Measurements from ENCODE around the gene PDIA2.

The PDIA2 gene

DNA sequence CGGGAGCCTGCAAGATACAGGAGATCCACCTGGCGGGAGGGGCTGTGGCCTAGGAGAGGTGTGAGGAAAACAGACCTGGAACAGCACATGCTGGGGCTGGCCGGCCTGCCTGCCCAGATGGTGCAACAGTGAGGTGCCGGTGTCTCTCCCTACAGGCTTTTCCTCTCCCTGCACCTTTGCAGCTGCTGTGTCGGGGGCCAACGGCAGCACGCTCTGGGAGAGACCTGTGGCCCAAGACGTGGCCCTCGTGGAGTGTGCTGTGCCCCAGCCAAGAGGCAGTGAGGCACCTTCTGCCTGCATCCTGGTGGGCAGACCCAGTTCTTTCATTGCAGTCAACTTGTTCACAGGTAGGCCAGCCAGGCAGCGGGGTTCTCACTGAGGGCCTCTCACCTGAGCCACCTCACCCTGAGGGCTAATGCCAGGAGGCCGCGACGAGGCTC is 23.1 kb upstream of the PDIA2 start:
- TF ChIP-seq ZNF8 (CRISPR knock-in tag; IDR thresholded peaks at IDR 0.05), result no peak
- TF ChIP-seq POU6F1 (CRISPR knock-in tag; IDR thresholded peaks at IDR 0.05; ENCODE audit: borderline replicate concordance, low read depth), result no peak
- no peak for TF ChIP-seq ARNTL (CRISPR knock-in tag; IDR thresholded peaks at IDR 0.05; ENCODE audit: borderline replicate concordance, low read depth)
- TF ChIP-seq TOX (CRISPR knock-in tag; IDR thresholded peaks at IDR 0.05; ENCODE audit: borderline replicate concordance), result no peak
- TF ChIP-seq ZFP3 (CRISPR knock-in tag; IDR thresholded peaks at IDR 0.05), result no peak
- TF ChIP-seq, protein P1, sequence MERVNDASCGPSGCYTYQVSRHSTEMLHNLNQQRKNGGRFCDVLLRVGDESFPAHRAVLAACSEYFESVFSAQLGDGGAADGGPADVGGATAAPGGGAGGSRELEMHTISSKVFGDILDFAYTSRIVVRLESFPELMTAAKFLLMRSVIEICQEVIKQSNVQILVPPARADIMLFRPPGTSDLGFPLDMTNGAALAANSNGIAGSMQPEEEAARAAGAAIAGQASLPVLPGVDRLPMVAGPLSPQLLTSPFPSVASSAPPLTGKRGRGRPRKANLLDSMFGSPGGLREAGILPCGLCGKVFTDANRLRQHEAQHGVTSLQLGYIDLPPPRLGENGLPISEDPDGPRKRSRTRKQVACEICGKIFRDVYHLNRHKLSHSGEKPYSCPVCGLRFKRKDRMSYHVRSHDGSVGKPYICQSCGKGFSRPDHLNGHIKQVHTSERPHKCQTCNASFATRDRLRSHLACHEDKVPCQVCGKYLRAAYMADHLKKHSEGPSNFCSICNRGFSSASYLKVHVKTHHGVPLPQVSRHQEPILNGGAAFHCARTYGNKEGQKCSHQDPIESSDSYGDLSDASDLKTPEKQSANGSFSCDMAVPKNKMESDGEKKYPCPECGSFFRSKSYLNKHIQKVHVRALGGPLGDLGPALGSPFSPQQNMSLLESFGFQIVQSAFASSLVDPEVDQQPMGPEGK (CRISPR knock-in tag; IDR thresholded peaks at IDR 0.05; ENCODE audit: borderline replicate concordance), result no peak
- no peak for TF ChIP-seq ESRRG (CRISPR knock-in tag; IDR thresholded peaks at IDR 0.05)
- no peak for TF ChIP-seq CREB5 (CRISPR knock-in tag; IDR thresholded peaks at IDR 0.05; ENCODE audit: low read depth)
- no peak for TF ChIP-seq ZC3H10 (CRISPR knock-in tag; IDR thresholded peaks at IDR 0.05)
- no peak for TF ChIP-seq PPARA (CRISPR knock-in tag; IDR thresholded peaks at IDR 0.05; ENCODE audit: borderline replicate concordance)
- TF ChIP-seq ZNF565 (CRISPR knock-in tag; conservative IDR thresholded peaks at IDR 0.05; ENCODE audit: low read depth), result no peak
- TF ChIP-seq OSR1 (CRISPR knock-in tag; IDR thresholded peaks at IDR 0.05), result no peak
- TF ChIP-seq ZNF70 (CRISPR knock-in tag; IDR thresholded peaks at IDR 0.05), result no peak
- no peak for TF ChIP-seq CSRNP3 (CRISPR knock-in tag; IDR thresholded peaks at IDR 0.05)
- no peak for ATAC-seq

DNA sequence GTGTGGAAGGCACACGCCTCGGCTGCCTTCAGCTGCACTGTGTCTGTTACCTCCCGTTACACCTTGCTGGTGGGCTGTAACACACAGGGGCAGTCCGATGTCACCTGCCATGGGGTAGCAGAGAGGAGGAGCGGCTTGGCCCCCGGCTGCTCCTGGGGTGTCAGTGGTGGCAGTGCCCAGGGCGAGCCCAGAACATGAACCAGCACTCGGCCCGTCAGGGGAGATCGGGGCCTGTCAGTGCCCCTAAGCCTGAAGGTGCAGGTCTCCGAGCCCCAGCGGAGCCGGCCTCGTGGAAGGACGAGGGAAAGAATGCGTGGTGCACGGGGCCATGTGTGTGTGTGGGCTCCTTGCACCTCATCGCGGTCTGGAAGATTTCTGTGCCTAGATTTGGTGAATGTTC is 22.6 kb upstream of the PDIA2 start:
- TF ChIP-seq OSR1 (CRISPR knock-in tag; IDR thresholded peaks at IDR 0.05), result no peak
- no peak for ATAC-seq

DNA sequence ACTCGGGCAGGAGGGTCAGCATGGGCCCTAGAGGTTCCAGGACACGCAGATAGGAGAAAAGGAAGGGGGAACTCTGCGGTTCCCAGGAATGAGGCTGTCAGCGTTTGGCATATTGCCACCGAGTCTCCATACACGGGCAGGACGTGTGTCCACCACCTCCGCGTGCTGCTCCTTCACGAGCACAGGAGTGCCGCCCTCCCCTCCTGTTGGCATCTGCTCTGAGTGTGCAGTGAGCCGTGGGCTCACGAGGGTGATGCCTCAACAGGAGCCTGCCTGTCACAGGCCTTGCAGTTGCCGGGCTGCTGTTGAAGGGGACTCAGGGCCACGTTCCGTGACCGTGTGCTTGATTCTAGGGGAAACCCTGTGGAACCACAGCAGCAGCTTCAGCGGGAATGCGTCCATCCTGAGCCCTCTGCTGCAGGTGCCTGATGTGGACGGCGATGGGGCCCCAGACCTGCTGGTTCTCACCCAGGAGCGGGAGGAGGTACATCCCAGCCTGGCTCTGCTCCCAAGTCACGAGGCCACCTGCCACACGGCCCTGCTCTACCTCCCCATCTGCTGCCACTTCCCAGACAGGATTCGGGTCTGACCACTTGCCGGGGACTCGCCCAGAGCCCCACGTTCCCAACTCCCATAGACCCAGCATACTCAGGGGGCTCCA is 21.8 kb upstream of the PDIA2 start:
- TF ChIP-seq ZNF565 (CRISPR knock-in tag; conservative IDR thresholded peaks at IDR 0.05; ENCODE audit: low read depth) (no peak), ZC3H10 (CRISPR knock-in tag; IDR thresholded peaks at IDR 0.05) (no peak), ZNF70 (CRISPR knock-in tag; IDR thresholded peaks at IDR 0.05) (no peak), ESRRG (CRISPR knock-in tag; IDR thresholded peaks at IDR 0.05) (no peak), SNAI2 (CRISPR knock-in tag; IDR thresholded peaks at IDR 0.05) (no peak), ZNF8 (CRISPR knock-in tag; IDR thresholded peaks at IDR 0.05) (no peak), GLIS3 (CRISPR knock-in tag; IDR thresholded peaks at IDR 0.05) (no peak), TCF4 (CRISPR knock-in tag; IDR thresholded peaks at IDR 0.05; ENCODE audit: borderline replicate concordance) (no peak), CSRNP3 (CRISPR knock-in tag; IDR thresholded peaks at IDR 0.05) (no peak), ARNTL (CRISPR knock-in tag; IDR thresholded peaks at IDR 0.05; ENCODE audit: borderline replicate concordance, low read depth) (no peak), CREB5 (CRISPR knock-in tag; IDR thresholded peaks at IDR 0.05; ENCODE audit: low read depth) (no peak), TOX (CRISPR knock-in tag; IDR thresholded peaks at IDR 0.05; ENCODE audit: borderline replicate concordance) (no peak), ISL1 (CRISPR knock-in tag; IDR thresholded peaks at IDR 0.05) (no peak), CSDC2 (CRISPR knock-in tag; IDR thresholded peaks at IDR 0.05) (no peak), PPARA (CRISPR knock-in tag; IDR thresholded peaks at IDR 0.05; ENCODE audit: borderline replicate concordance) (no peak), BACH2 (CRISPR knock-in tag; IDR thresholded peaks at IDR 0.05; ENCODE audit: borderline replicate concordance) (no peak), RARB (CRISPR knock-in tag; IDR thresholded peaks at IDR 0.05) (no peak)
- TF ChIP-seq, protein P2, sequence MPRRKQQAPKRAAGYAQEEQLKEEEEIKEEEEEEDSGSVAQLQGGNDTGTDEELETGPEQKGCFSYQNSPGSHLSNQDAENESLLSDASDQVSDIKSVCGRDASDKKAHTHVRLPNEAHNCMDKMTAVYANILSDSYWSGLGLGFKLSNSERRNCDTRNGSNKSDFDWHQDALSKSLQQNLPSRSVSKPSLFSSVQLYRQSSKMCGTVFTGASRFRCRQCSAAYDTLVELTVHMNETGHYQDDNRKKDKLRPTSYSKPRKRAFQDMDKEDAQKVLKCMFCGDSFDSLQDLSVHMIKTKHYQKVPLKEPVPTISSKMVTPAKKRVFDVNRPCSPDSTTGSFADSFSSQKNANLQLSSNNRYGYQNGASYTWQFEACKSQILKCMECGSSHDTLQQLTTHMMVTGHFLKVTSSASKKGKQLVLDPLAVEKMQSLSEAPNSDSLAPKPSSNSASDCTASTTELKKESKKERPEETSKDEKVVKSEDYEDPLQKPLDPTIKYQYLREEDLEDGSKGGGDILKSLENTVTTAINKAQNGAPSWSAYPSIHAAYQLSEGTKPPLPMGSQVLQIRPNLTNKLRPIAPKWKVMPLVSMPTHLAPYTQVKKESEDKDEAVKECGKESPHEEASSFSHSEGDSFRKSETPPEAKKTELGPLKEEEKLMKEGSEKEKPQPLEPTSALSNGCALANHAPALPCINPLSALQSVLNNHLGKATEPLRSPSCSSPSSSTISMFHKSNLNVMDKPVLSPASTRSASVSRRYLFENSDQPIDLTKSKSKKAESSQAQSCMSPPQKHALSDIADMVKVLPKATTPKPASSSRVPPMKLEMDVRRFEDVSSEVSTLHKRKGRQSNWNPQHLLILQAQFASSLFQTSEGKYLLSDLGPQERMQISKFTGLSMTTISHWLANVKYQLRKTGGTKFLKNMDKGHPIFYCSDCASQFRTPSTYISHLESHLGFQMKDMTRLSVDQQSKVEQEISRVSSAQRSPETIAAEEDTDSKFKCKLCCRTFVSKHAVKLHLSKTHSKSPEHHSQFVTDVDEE (CRISPR knock-in tag; IDR thresholded peaks at IDR 0.05), result no peak
- ATAC-seq, result no peak

Measured in SK-N-SH treated with all-trans-retinoic acid at 6 μM for 48 hours (cell line).